ENCODE measurements around the gene CA10. TPM values are rescaled to one million over a fixed set of nuclear protein-coding genes. Genes with fewer than 3 reads are reported as not detected.

The CA10 gene
- total and polyA plus RNA-seq, 4 donors: not detected

GRCh38 chr17:51598824-51599223, 559.7 kb downstream of the CA10 start:
- H3K4me1 ChIP-seq (ENCODE audit: control insufficient read depth in 1 of 2, insufficient read depth in 2 of 2, low read length in 2 of 2): no peaks in the 10 kb centered on the region
- 59 to 61% methylated on average over 2 of the region's 2 CpGs for WGBS, 2 donors
- no peak overlapping the region for H3K4me3 ChIP-seq (ENCODE audit: low read length in 2 of 2)
- DNase-seq (no peak), ATAC-seq (ENCODE audit: low FRiP score) (no peak)
- H3K27me3 ChIP-seq (ENCODE audit: control insufficient read depth in 1 of 2, insufficient read depth in 2 of 2, low read length in 1 of 2): no peaks in the 10 kb centered on the region
- intact Hi-C loops (cut with DNase I): no loop called here
- H3K36me3 ChIP-seq (ENCODE audit: control insufficient read depth in 1 of 2, insufficient read depth in 2 of 2, low read length in 1 of 2): no peaks in the 10 kb centered on the region
- no peaks in the 10 kb centered on the region for H3K9me3 ChIP-seq (ENCODE audit: control insufficient read depth, low read length)
- H3K27ac ChIP-seq (ENCODE audit: low read depth in 1 of 2, low read length in 2 of 2): no peak overlapping the region

GRCh38 chr17:51597345-51597744, 561.2 kb downstream of the CA10 start:
- H3K9me3 ChIP-seq (ENCODE audit: control insufficient read depth, low read length): no peaks in the 10 kb centered on the region
- no peak overlapping the region for H3K4me3 ChIP-seq (ENCODE audit: low read length in 2 of 2)
- no peaks in the 10 kb centered on the region for H3K36me3 ChIP-seq (ENCODE audit: control insufficient read depth in 1 of 2, insufficient read depth in 2 of 2, low read length in 1 of 2)
- H3K4me1 ChIP-seq (ENCODE audit: control insufficient read depth in 1 of 2, insufficient read depth in 2 of 2, low read length in 2 of 2): no peaks in the 10 kb centered on the region
- WGBS, 2 donors: 84 to 91% methylated on average over 4 of the region's 4 CpGs
- no peak overlapping the region for H3K27ac ChIP-seq (ENCODE audit: low read depth in 1 of 2, low read length in 2 of 2)
- ATAC-seq (ENCODE audit: low FRiP score): no peak
- intact Hi-C loops (cut with DNase I): no loop called here
- no peak for DNase-seq
- H3K27me3 ChIP-seq (ENCODE audit: control insufficient read depth in 1 of 2, insufficient read depth in 2 of 2, low read length in 1 of 2): no peaks in the 10 kb centered on the region

GRCh38 chr17:51595826-51596398, 562.6 kb downstream of the CA10 start:
- H3K27ac ChIP-seq (ENCODE audit: low read depth in 1 of 2, low read length in 2 of 2): no peak overlapping the region
- intact Hi-C loops (cut with DNase I): no loop called here
- no peak overlapping the region for H3K4me3 ChIP-seq (ENCODE audit: low read length in 2 of 2)
- DNase-seq: no peak
- no peak for ATAC-seq (ENCODE audit: low FRiP score)
- no peaks in the 10 kb centered on the region for H3K27me3 ChIP-seq (ENCODE audit: control insufficient read depth in 1 of 2, insufficient read depth in 2 of 2, low read length in 1 of 2)
- WGBS, 2 donors: 30 to 33% methylated on average over 6 of the region's 6 CpGs
- H3K36me3 ChIP-seq (ENCODE audit: control insufficient read depth in 1 of 2, insufficient read depth in 2 of 2, low read length in 1 of 2): no peaks in the 10 kb centered on the region
- no peaks in the 10 kb centered on the region for H3K9me3 ChIP-seq (ENCODE audit: control insufficient read depth, low read length)
- no peaks in the 10 kb centered on the region for H3K4me1 ChIP-seq (ENCODE audit: control insufficient read depth in 1 of 2, insufficient read depth in 2 of 2, low read length in 2 of 2)

GRCh38 chr17:51590071-51590656, 568.4 kb downstream of the CA10 start:
- no peak overlapping the region for H3K27ac ChIP-seq (ENCODE audit: low read depth in 1 of 2, low read length in 2 of 2)
- H3K36me3 ChIP-seq (ENCODE audit: control insufficient read depth in 1 of 2, insufficient read depth in 2 of 2, low read length in 1 of 2): no peaks in the 10 kb centered on the region
- H3K9me3 ChIP-seq (ENCODE audit: control insufficient read depth, low read length): peaks cover 3% of the 10 kb centered on the region
- no peaks in the 10 kb centered on the region for H3K27me3 ChIP-seq (ENCODE audit: control insufficient read depth in 1 of 2, insufficient read depth in 2 of 2, low read length in 1 of 2)
- H3K4me3 ChIP-seq (ENCODE audit: low read length in 2 of 2): no peak overlapping the region
- no peak for ATAC-seq (ENCODE audit: low FRiP score)
- intact Hi-C loops (cut with DNase I): no loop called here
- no peaks in the 10 kb centered on the region for H3K4me1 ChIP-seq (ENCODE audit: control insufficient read depth in 1 of 2, insufficient read depth in 2 of 2, low read length in 2 of 2)
- WGBS, 2 donors: 77 to 78% methylated on average over 4 of the region's 4 CpGs
- no peak for DNase-seq

GRCh38 chr17:51588063-51588462, 570.5 kb downstream of the CA10 start:
- Histone ChIP-seq H3K4me3 (ENCODE audit: low read length in 2 of 2) (no peak overlapping the region), H3K9me3 (ENCODE audit: control insufficient read depth, low read length) (peaks cover 3% of the 10 kb centered on the region), H3K27ac (ENCODE audit: low read depth in 1 of 2, low read length in 2 of 2) (no peak overlapping the region), H3K4me1 (ENCODE audit: control insufficient read depth in 1 of 2, insufficient read depth in 2 of 2, low read length in 2 of 2) (no peaks in the 10 kb centered on the region), H3K36me3 (ENCODE audit: control insufficient read depth in 1 of 2, insufficient read depth in 2 of 2, low read length in 1 of 2) (no peaks in the 10 kb centered on the region), H3K27me3 (ENCODE audit: control insufficient read depth in 1 of 2, insufficient read depth in 2 of 2, low read length in 1 of 2) (no peaks in the 10 kb centered on the region)
- no peak for ATAC-seq (ENCODE audit: low FRiP score)
- intact Hi-C loops (cut with DNase I): no loop called here
- 67 to 71% methylated on average over 2 of the region's 2 CpGs for WGBS, 2 donors
- DNase-seq: no peak

- H3K36me3 ChIP-seq (ENCODE audit: control insufficient read depth in 1 of 2, insufficient read depth in 2 of 2, low read length in 1 of 2): no peaks in the 10 kb centered on the region
- no peak overlapping the region for H3K4me3 ChIP-seq (ENCODE audit: low read length in 2 of 2)
- no peak overlapping the region for H3K27ac ChIP-seq (ENCODE audit: low read depth in 1 of 2, low read length in 2 of 2)
- ATAC-seq (ENCODE audit: low FRiP score) (no peak), DNase-seq (no peak)
- H3K4me1 ChIP-seq (ENCODE audit: control insufficient read depth in 1 of 2, insufficient read depth in 2 of 2, low read length in 2 of 2): no peaks in the 10 kb centered on the region
- no peaks in the 10 kb centered on the region for H3K27me3 ChIP-seq (ENCODE audit: control insufficient read depth in 1 of 2, insufficient read depth in 2 of 2, low read length in 1 of 2)
- 73 to 75% methylated on average over 2 of the region's 2 CpGs for WGBS, 2 donors
- peaks cover 3% of the 10 kb centered on the region for H3K9me3 ChIP-seq (ENCODE audit: control insufficient read depth, low read length)
- intact Hi-C loops (cut with DNase I): no loop called here
Observed at GRCh38 chr17:51587516-51587915, 571.0 kb downstream of the CA10 start.

GRCh38 chr17:51585514-51586104, 572.9 kb downstream of the CA10 start:
- Histone ChIP-seq H3K27me3 (ENCODE audit: control insufficient read depth in 1 of 2, insufficient read depth in 2 of 2, low read length in 1 of 2) (no peaks in the 10 kb centered on the region), H3K27ac (ENCODE audit: low read depth in 1 of 2, low read length in 2 of 2) (no peak overlapping the region), H3K4me3 (ENCODE audit: low read length in 2 of 2) (no peak overlapping the region), H3K9me3 (ENCODE audit: control insufficient read depth, low read length) (peaks cover 3% of the 10 kb centered on the region), H3K36me3 (ENCODE audit: control insufficient read depth in 1 of 2, insufficient read depth in 2 of 2, low read length in 1 of 2) (no peaks in the 10 kb centered on the region), H3K4me1 (ENCODE audit: control insufficient read depth in 1 of 2, insufficient read depth in 2 of 2, low read length in 2 of 2) (no peaks in the 10 kb centered on the region)
- intact Hi-C loops (cut with DNase I): no loop called here
- ATAC-seq (ENCODE audit: low FRiP score): no peak
- 23 to 25% methylated on average over 4 of the region's 4 CpGs for WGBS, 2 donors
- no peak for DNase-seq

GRCh38 chr17:51580869-51581268, 577.6 kb downstream of the CA10 start:
- WGBS, 2 donors: 75 to 82% methylated on average over 3 of the region's 3 CpGs
- no peaks in the 10 kb centered on the region for H3K4me1 ChIP-seq (ENCODE audit: control insufficient read depth in 1 of 2, insufficient read depth in 2 of 2, low read length in 2 of 2)

More at GRCh38 chr17:51580869-51581268, 577.6 kb downstream of the CA10 start:
- DNase-seq: no peak
- H3K27ac ChIP-seq (ENCODE audit: low read depth in 1 of 2, low read length in 2 of 2): no peak overlapping the region
- no peak for ATAC-seq (ENCODE audit: low FRiP score)
- H3K36me3 ChIP-seq (ENCODE audit: control insufficient read depth in 1 of 2, insufficient read depth in 2 of 2, low read length in 1 of 2): no peaks in the 10 kb centered on the region
- peaks cover 2% of the 10 kb centered on the region for H3K9me3 ChIP-seq (ENCODE audit: control insufficient read depth, low read length)
- H3K27me3 ChIP-seq (ENCODE audit: control insufficient read depth in 1 of 2, insufficient read depth in 2 of 2, low read length in 1 of 2): no peaks in the 10 kb centered on the region
- no peak overlapping the region for H3K4me3 ChIP-seq (ENCODE audit: low read length in 2 of 2)
- intact Hi-C loops (cut with DNase I): no loop called here
